Esophagus (tissue), 2 donors: ENCODE results near the gene ZNF410. TPM values are rescaled to one million over a fixed set of nuclear protein-coding genes. Genes with fewer than 3 reads are reported as not detected.
"Not testable (repeated sequence)": the region's sequence is repeated elsewhere in the genome, so short reads cannot be mapped to it uniquely, and the experiment has no call there.

Source experiments
- H3K27ac ChIP-seq, 2 donors: one replicate each; pipeline ENCODE4 v1.5.1; 2013; ENCODE audit warnings: low read depth in 2 of 2, mild to moderate bottlenecking in 2 of 2, inconsistent platforms in 1 of 2, low read length in 1 of 2, moderate library complexity in 1 of 2
- H3K27me3 ChIP-seq, 2 donors: one replicate each; pipeline ENCODE4 v1.6.1; 2013; ENCODE audit warnings: low read length in 2 of 2, control low read depth in 1 of 2, mild to moderate bottlenecking in 1 of 2; ENCODE audit not compliant: insufficient read depth in 2 of 2, control insufficient read depth in 1 of 2
- H3K36me3 ChIP-seq, 2 donors: one replicate each; pipeline ENCODE4 v1.6.1; 2013; ENCODE audit warnings: low read length in 1 of 2; ENCODE audit not compliant: control insufficient read depth in 2 of 2, insufficient read depth in 2 of 2
- H3K4me1 ChIP-seq, 2 donors: one replicate each; pipeline ENCODE4 v1.6.1; 2013; ENCODE audit warnings: low read length in 1 of 2; ENCODE audit not compliant: control insufficient read depth in 2 of 2, insufficient read depth in 2 of 2
- H3K4me3 ChIP-seq, 2 donors: one replicate each; pipeline ENCODE4 v1.5.1; 2013; ENCODE audit warnings: low read length in 2 of 2, mild to moderate bottlenecking in 2 of 2, low read depth in 1 of 2, moderate library complexity in 1 of 2
- H3K9me3 ChIP-seq, 2 donors: one replicate each; pipeline ENCODE4 v1.6.1; 2013; ENCODE audit warnings: mild to moderate bottlenecking in 2 of 2, low read depth in 1 of 2, low read length in 1 of 2, moderate library complexity in 1 of 2; ENCODE audit not compliant: control insufficient read depth in 2 of 2, insufficient read depth in 1 of 2
- WGBS, 2 donors: extraction: QIAGEN DNeasy Blood & Tissue Kit; methylation state at CpG; one replicate each; pipeline ENCODE4 v1.1.7; 2013; 5-methylcytosine and 5-hydroxymethylcytosine counted together
- polyA plus RNA-seq, 2 donors: library from polyadenylated mRNA; stranded (reverse); fragments of 200-250 nt; gene quantifications; one replicate each; pipeline ENCODE4 v1.2.3, GENCODE V29; 2013
- donor health status: healthy with polysubstance abuse.
- donor health status: Bipolar disorder and iron deficiency.

ZNF410 gene
- polyA plus RNA-seq, 2 donors, result 24.6 to 29.9 TPM

DNA sequence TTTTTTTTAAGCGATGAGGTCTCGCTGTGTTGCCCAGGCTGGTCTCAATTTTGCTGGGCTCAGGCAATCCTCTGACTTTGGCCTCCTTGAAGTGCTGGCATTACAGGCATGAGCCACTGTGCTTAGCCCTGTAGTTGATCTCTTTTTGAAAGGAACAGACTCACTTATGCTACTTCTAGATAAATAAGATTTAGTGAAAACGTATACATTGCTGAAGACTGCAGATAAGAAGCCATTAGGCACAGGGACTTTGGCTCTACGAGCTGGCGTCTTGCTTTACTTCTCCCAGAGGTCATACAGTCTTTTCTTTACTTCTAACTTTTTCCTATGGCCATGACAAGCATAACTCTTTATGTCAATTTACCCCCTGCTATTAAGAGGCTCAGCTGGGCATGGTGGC is 25.6 kb upstream of the ZNF410 start:
- peaks cover 0 to 2% of the 10 kb centered on the region in 2 donors for H3K36me3 ChIP-seq
- no peaks in the 10 kb centered on the region for H3K27me3 ChIP-seq
- no peak overlapping the region for H3K4me3 ChIP-seq
- H3K9me3 ChIP-seq, result no peaks in the 10 kb centered on the region
- 85 to 91% methylated on average over 5 of the region's 5 CpGs for WGBS, 2 donors
- no peaks in the 10 kb centered on the region for H3K4me1 ChIP-seq
- H3K27ac ChIP-seq, result no peak overlapping the region

DNA sequence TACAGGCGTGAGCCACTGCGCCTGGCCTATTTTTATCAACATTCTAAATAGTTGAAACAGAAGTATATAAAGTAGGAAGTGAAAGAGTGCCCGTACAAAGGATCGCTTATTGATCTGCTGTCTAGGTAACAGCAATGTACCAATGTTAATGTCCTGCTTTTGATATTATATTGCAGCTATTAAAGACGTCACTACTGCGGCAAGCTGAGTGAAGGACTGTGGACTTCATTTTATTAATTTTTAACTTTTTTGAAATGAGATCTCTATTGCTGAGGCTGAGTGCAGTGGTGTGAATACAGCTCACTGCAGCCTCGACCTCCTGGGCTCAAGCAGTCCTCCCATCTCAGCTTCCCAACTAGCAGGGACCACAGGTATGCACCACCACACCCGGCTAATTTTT is 24.2 kb upstream of the ZNF410 start:
- Histone ChIP-seq H3K27ac (no peak overlapping the region), H3K27me3 (no peaks in the 10 kb centered on the region), H3K4me3 (no peak overlapping the region), H3K4me1 (no peaks in the 10 kb centered on the region), H3K36me3 (peaks cover 0 to 2% of the 10 kb centered on the region in 2 donors), H3K9me3 (no peaks in the 10 kb centered on the region)
- WGBS, 2 donors, result 85 to 92% methylated on average over 8 of the region's 8 CpGs

DNA sequence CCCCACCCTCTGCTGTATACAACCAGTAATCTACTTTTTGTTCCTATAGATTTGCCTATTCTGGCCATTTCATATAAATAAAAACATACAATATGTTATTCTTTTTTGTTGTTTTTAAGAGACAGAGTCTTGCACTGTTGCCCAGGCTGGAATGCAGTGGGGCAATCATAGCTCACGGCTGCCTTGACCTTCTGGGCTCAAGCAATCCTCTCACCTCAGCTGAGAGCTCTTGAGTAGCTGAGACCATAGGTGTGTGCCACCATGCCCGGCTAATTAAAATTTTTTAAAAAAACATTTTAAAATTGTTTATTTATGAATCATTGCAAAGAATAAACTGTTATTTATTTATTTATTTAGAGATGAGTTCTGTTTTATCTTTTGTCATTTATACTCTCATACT is 23.4 kb upstream of the ZNF410 start:
- WGBS, 2 donors, result 92 to 93% methylated on average over 2 of the region's 2 CpGs
- H3K4me1 ChIP-seq, result no peaks in the 10 kb centered on the region
- H3K36me3 ChIP-seq, result peaks cover 0 to 2% of the 10 kb centered on the region in 2 donors
- H3K27me3 ChIP-seq, result no peaks in the 10 kb centered on the region
- no peak overlapping the region for H3K4me3 ChIP-seq
- no peak overlapping the region for H3K27ac ChIP-seq
- no peaks in the 10 kb centered on the region for H3K9me3 ChIP-seq

DNA sequence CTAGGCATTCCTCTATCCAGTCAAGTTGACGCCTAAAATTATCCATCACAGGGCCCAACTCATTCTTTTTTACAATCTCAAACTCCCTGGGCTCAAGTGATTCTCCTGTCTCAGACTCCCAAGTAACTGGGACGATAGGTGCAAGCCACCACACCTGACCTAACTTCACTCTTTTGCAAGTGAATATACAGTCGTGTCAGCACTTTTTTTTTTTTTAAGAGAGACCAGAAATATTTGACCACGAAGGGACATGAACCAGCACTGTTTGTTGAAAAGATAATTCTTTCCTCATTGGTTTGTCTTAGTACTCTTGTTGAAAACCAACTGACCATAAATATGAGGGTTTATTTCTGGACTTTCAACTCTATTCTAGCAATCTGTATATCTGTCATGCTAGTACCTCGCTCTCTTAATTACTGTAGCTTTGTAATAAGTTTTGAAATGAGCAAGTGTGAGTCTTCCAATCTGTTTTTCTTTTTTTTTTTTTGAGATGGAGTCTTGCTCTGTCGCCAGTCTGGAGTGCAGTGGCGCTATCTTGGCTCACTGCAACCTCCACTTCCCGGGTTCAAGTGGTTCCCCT is 21.0 kb upstream of the ZNF410 start:
- no peaks in the 10 kb centered on the region for H3K27me3 ChIP-seq
- H3K4me1 ChIP-seq, result no peaks in the 10 kb centered on the region
- 85 to 90% methylated on average over 8 of the region's 8 CpGs for WGBS, 2 donors
- H3K4me3 ChIP-seq, result no peak overlapping the region
- H3K27ac ChIP-seq, result no peak overlapping the region
- H3K36me3 ChIP-seq, result peaks cover 0 to 2% of the 10 kb centered on the region in 2 donors
- no peaks in the 10 kb centered on the region for H3K9me3 ChIP-seq

- not testable (repeated sequence) for H3K4me1 ChIP-seq, H3K27ac ChIP-seq, H3K4me3 ChIP-seq, H3K9me3 ChIP-seq, H3K27me3 ChIP-seq, H3K36me3 ChIP-seq
- WGBS, 2 donors, result 95% methylated on average over 11 of the region's 11 CpGs
Measured at GRCh38 chr14:73869754-73870153, 16.9 kb upstream of the ZNF410 start.

DNA sequence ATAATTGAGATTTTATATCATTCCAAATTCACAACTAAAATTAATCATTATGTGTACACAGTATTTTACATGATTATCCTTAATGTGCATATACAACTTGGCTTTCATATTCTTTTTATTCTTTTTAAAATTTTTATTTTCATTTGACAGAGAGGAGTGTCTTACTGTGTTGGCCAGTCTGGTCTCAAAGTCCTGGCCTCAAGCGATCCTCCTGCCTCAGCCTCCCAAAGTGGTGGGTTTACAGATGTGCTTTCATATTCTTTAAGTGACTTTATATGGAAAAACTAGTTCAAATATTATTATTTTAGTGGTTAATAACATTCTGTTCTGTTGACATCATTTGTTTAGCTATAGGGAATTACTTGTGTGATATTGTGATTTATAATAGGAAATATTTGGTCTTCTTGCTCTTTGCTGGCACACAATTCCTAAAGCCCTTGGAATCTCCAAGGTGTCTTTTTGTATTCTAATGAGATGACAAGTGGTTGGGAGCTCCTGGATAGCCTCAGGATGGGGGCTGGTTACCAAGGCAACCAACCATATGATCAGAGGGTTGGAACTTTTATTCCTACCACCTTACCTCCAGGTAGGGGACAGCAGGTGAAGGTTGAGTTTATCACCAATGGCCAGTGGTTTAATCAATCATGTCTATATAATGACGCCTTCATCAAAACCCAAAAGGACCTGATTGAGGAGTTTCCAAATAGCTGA is 16.0 kb upstream of the ZNF410 start:
- Histone ChIP-seq H3K27ac (no peak overlapping the region), H3K4me3 (no peak overlapping the region), H3K4me1 (no peaks in the 10 kb centered on the region), H3K36me3 (no peaks in the 10 kb centered on the region), H3K27me3 (no peaks in the 10 kb centered on the region), H3K9me3 (no peaks in the 10 kb centered on the region)
- 96 to 99% methylated on average over 2 of the region's 2 CpGs for WGBS, 2 donors

DNA sequence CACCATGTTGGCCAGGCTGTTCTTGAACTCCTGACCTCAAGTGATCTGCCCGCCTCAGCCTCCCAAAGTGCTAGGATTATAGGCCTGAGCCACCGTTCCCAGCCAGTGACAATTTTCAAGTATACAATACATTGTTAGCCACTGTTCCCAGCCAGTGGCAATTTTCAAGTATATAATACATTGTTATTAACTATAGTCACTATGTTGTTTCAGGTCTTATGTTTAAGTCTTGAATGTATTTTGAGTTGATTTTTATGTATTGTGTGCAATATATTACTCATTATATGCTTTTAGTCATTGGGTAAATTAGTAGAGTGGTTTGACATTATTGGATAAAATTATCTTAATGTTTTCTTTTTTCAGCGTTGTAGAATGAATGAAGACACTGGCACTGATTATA is 13.0 kb upstream of the ZNF410 start:
- H3K36me3 ChIP-seq, result no peaks in the 10 kb centered on the region
- WGBS, 2 donors, result 86 to 95% methylated on average over 3 of the region's 3 CpGs
- H3K9me3 ChIP-seq, result no peaks in the 10 kb centered on the region
- H3K27me3 ChIP-seq, result no peaks in the 10 kb centered on the region
- no peaks in the 10 kb centered on the region for H3K4me1 ChIP-seq
- H3K27ac ChIP-seq, result no peak overlapping the region
- H3K4me3 ChIP-seq, result no peak overlapping the region

GRCh38 chr14:73877790-73878189 is 8.9 kb upstream of the ZNF410 start:
- H3K27me3 ChIP-seq, result no peaks in the 10 kb centered on the region
- no peaks in the 10 kb centered on the region for H3K4me1 ChIP-seq
- H3K9me3 ChIP-seq, result no peaks in the 10 kb centered on the region
- no peaks in the 10 kb centered on the region for H3K36me3 ChIP-seq
- H3K27ac ChIP-seq, result no peak overlapping the region
- H3K4me3 ChIP-seq, result no peak overlapping the region
- 80 to 90% methylated on average over 3 of the region's 3 CpGs for WGBS, 2 donors

DNA sequence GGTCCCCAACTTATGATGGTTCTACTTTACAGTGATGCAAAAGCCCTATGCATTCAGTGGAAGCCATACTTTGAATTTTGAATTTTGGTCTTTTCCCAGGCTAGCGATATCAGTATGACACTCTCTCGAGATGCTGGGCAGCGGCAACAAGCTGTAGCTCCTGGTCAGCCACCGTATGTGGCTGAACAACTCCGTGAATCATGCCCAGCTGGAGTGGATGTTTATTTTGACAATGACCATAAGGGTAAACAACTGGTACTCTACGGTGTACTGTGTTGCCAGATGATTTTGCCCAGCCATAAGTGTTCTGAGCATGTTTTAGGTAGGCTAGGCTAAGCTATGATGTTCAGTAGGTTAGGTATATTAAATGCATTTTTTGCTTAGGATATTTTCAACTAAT is 8.2 kb upstream of the ZNF410 start:
- no peak overlapping the region for H3K4me3 ChIP-seq
- H3K36me3 ChIP-seq, result no peaks in the 10 kb centered on the region
- no peaks in the 10 kb centered on the region for H3K9me3 ChIP-seq
- H3K27me3 ChIP-seq, result no peaks in the 10 kb centered on the region
- no peak overlapping the region for H3K27ac ChIP-seq
- WGBS, 2 donors, result 83 to 87% methylated on average over 6 of the region's 6 CpGs
- no peaks in the 10 kb centered on the region for H3K4me1 ChIP-seq

- Histone ChIP-seq H3K27ac (no peak overlapping the region), H3K4me3 (no peak overlapping the region), H3K36me3 (no peaks in the 10 kb centered on the region), H3K27me3 (no peaks in the 10 kb centered on the region), H3K9me3 (no peaks in the 10 kb centered on the region), H3K4me1 (no peaks in the 10 kb centered on the region)
- 57 to 63% methylated on average over 1 of the region's 1 CpG for WGBS, 2 donors
Measured at GRCh38 chr14:73879027-73879426, 7.6 kb upstream of the ZNF410 start.
